NCI-H2171 (cell line): ENCODE results near the gene JUN.
"Not testable (repeated sequence)": the region's sequence is repeated elsewhere in the genome, so short reads cannot be mapped to it uniquely, and the experiment has no call there.

Experiments
- DNase-seq: peaks from one replicate; lab custom pipeline; 2025; lab: John Stamatoyannopoulos, UW

Gene JUN

DNA sequence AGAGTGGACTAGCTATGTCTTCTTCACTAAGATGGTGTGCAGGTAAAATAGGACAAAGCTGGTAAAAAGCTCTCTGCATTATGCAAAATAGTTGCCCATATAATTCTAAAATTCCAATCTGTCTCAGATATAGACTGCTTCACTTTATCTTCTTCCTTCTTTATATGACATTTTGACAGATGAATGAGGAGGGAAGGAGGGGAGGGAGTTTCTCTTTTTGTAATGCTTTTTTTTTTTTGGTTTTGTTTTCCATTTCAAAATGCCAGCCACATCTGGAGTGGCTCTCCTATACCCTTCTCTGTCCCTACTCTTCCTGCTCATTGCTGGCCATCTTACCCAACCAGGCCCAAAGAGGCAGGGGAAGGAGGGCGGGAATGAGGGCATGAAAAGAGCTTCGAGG is 24.2 kb upstream of the JUN start:
- DNase-seq = no peak

DNA sequence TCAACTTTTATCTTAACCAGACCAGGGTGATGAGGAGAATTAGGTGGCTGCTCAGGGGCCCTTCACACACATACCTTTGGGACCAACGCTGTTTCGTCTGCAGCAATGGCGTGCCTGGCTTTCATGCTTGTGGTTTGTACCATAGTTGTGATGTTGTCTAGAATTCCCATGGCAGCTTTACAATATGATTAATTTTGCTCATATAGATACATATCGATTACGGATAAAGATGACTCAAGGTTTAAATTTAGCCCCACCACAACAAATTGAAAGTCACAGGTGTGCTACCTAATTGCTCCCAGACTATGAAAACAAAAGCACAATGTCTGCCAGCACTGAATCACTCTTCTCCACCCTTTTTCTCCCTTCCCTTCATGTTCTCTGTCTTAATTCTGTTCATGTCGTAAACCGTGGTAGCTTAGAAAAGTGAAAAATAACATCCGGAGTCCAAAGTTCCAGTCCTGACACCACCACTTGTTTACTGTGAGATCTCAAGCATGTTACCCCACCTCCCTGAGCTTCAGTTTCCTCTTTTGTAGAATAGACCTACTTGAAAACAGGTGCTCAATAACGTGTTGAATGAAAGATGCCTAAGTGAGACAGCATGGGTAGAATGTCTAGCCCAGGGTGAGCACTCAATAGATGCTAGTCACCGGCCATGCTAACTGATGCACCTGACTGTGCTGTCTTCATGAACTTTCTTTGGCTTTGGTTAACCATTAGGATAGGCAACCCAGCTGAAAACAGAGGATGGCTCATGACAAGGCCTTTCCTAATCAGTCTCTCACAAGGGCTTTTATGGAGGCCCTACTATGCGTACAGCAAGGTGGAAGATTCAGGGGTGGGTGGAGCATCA is 22.1 kb upstream of the JUN start:
- no peak for DNase-seq

DNA sequence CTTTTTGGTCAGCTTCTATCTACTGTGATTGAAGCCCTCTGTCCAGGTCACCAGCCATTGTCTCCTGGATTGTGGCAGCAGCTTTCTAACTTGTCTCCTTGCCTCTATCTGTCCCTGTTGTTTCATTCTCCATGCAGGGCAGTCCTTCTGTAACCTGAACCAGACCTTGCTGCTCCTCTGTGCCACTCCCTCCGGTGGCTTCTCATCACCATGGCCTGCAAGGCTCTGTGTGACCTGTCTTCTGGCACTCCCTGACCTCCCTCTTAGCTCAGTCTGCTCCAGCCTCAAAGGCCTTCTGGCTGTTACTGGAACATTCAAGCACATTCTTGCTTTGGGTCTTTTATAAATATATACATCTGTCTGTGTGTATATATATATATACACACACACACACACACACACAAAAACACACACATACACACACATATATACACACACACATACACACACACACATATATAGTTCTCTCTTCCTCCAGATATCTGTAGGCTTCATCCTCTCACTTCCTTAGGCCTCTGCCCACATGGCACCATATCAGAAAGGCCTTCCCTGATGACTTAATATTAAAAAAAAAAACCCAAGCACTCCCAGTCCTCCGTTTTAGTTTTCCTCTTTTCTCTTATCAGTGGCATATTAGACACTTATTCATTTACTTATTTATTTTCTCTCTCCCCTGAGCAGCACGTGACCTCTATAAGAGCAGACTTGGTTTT is 21.2 kb upstream of the JUN start:
- DNase-seq = no peak

DNA sequence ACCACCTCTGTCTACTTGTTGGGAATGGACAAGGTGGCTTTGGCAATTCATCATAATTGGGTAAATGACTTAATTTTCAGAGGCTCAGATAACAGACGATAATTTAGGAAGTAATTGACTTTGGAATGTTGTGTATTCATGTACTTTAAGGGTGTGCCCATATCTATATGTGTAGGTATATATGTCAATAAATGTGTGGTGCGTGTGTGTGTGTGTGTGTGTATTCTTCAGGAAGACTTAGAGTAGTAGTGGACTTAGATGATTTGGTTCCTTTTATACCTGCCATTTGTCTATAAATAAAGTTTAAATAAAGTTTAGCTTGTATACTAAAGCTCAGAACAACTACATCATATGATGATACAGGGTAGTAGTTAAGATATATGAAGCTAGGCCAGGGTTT is 20.0 kb upstream of the JUN start:
- no peak for DNase-seq

DNA sequence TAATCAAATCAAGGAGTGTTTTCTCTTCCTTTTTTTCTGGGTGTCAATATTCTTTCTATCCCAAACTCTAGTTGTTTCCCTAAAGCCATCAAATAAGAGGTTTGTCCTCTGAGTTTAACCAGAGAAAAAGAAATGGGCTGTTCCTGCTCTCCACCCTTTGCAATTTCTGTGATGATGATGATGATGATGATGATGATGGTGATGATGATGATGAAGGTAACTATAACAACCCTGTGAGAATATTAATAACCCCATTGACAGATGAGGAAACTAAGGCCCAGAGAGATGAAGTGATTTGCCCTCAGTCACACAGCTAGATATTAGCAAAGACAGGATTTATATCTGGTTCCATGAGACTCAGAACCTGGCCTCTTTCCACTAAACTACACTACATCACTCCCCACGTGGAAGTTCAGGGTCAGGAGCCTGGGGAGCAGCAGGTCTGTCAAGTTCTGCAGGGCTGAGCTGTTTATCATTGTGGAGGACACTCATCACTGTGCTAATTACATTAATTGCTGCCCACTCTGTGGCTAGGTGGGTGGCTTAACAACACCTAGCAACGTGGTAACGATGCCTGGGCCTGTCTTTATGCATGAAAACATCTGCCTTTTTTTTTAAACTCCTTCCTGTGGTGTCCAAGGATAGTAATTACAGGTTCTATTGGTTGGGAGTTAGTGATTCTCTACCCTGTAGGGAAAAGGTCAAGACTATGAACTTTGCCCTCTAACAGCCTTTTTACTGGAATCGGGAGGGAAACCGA is 19.0 kb upstream of the JUN start:
- no peak for DNase-seq

DNA sequence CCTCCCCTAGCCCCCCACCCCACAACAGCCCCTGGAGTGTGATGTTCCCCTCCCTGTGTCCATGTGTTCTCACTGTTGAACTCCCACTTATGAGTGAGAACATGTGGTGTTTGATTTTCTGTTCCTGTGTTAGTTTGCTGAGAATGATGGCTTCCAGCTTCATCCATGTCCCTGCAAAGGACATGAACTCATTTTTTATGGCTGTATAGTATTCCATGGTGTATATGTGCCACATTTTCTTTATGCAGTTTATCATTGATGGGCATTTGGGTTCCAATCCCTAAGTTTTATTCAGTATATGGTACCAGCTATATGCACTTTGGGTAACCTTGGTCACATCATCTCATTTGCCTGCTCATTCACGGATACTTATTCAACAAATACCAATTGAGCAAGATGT is 17.4 kb upstream of the JUN start:
- not testable (repeated sequence) for DNase-seq

DNA sequence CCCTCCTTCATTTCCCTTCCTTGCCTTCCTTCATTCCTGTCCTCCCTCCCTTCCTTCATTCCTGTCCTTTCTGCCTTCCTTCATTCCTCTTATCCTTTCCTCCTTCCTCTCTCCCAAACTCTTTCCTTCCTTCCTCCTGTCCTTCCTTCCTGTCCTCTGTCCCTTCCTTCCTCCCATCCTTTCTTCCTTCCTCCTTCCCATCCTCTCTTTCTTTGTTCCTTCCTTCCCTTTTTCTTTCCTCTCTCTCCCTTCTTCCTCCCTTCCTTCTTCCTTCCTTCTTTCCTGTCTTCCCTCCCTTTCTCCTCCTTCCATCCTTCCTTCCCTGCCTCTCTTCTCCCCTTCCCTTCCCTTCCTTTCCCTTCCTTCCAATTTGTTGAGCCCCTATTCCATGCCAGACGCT is 15.8 kb upstream of the JUN start:
- DNase-seq = no peak

DNA sequence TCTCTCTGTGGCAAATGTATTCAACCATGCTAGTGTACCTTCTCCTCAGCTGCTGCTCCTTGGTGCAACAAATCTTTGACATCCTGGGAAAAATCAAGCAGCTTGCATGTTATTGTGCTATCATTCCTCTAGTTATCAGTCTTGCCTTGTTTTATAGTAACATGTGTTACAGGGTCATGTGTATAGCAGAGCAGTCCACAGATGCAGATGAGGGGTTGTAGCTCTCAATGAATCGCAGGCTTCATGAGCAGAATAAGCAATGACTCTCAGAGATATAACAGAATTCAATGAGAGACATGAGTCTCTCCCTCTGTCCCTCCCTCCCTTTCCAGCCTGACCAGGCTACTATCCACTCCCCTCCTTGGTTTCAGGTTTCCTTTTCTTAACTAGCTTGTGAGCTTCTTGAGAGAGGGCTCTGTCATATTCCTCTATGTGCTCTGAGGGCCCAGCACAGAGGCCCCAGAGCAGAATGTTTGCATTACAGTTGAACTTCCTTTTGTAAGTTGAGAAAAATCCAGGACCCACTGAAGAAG is 15.1 kb upstream of the JUN start:
- DNase-seq = no peak

DNA sequence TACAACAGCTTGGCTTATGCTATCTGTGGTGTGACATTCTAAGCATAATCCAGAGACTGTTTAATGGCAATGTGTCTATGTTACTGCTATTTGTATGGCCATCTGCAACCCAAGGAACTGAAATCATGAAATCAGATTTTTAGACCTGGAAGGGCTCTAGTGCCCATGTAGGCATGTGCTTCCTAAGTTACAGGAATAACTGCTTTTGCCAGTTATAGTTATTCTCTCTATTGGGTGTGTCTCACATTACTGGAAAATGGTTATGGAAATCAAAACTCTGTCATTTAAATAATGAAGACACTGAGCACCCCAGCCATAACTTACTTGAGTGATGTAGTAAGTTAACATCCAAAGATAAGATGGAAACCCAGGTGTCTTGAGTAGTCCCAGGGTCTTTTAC is 12.6 kb upstream of the JUN start:
- no peak for DNase-seq

DNA sequence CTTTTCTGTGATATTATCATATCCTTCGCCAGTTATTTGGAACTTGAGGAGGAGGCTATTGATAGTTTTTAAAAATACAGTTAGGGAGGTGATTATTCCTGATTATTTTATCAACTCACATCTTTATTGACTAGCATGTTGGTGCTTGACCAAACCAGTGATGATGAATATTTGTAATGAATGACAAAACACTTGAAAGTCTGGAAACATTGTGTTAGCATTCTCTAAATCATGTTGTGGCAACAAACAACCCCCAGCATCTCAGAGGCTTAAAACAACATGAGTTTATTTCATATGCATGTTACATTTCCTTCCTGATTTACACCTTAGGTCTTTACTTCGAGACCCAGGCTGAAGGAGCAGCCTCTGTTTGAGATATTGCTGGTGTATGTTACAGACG is 10.7 kb upstream of the JUN start:
- no peak for DNase-seq

DNA sequence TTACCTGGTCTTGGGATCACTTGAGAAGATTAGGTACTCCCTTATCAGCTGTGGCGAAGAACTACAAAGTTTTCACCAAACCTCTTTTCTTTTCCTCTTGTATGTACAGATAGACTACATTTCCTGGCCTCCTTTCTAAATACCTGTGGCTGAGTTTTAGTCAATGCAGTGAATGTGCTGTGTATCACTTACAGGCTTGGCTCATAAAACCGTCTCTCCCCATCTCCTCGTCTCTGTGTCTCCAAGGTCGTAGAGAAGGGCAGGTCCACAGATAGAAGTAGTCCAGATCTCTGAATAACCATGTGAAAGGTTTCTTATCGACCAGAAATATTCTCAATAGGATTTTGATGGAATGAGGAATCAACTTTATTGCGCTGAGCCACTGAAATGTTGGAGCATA is 9.0 kb upstream of the JUN start:
- no peak for DNase-seq

DNA sequence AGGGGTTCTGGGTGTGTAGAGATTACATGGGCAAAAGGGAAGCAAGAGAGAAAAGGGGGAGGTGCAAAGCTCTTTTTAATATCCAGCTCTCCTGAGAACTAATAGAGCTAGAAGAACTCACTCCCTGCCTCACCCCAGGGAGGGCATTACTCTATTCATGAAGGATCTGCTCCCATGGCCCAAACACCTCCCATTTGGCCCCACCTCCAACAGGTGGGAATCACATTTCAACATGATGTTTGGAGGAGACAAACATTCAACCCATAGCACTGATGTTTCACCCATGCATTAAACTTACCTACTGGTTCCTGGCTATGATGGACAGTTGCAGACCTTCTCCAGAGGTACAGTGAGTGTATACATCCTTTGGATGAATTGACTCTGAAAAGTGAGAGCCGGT is 7.3 kb upstream of the JUN start:
- DNase-seq = no peak

DNA sequence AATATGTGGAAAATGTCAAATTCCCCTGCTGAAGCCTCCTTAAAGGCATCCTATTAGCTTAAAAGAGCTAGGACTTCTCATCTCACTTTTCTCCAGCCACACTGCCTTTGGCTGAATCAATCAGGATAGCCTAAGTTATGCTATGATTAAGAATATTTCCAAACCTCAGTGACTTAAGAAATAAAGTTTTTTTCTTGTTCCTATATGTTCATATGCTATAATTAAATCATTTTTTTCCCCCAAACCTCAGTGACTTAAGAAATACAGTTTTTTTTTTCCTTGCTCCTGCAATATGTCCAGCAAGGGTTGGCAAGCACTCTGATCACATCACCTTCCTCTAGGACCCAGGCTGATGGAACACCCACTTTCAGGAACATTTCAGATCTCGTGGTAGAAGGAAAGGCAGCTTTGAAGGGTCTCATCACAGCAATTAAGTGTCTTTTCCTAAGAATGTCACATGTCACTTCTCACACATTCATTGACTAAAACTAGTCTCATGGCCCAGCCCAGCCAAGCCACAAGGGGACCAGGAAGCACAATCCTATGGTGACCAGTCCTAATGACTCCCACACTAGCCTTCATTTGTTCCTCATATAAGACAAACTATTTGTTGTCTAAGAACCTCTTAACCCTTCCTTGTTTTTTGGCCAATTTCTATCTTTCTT is 6.3 kb upstream of the JUN start:
- no peak for DNase-seq

DNA sequence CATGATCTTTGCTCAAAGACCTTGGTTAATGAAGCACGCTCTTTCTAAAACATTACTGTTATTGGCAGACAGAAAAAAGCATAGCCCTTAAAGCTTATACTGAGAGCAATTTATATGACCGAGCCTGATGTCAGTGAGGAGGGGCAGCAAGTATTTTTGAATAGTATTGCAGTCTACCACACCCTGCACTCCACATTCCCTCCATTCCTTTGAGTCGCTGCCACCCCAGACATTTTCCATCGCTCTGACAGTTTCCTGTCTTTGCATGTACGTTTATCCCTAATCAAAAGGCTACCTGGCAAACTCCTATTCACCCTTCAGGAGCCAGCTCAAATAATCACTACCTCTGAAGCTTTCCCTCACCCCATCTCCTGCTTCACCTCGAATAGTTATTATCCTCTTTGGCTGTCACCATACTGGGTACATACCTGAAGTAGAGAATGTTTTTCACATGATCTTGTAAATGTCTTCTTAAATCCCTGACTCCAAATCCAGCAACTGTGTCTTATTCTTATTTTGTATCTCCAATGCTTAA is 5.5 kb upstream of the JUN start:
- no peak for DNase-seq

DNA sequence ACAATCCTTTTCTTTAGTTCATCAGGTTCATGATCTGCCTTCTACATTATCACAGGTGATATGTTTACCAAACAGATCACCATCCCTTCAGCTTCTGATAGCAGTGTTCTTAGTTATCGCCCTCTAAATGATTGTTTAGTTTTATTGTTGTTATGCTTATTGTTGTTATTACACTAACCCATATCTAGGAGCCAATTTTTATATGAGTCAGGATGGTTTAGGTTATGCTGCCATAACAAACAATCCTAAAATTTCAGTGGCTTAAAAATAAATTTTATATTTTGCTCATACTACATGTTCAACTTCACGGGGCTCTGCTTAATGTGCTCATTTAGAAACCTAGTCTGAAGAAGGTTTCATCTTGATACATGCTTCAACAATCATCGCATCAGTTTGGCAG is 4.4 kb upstream of the JUN start:
- DNase-seq = no peak

DNA sequence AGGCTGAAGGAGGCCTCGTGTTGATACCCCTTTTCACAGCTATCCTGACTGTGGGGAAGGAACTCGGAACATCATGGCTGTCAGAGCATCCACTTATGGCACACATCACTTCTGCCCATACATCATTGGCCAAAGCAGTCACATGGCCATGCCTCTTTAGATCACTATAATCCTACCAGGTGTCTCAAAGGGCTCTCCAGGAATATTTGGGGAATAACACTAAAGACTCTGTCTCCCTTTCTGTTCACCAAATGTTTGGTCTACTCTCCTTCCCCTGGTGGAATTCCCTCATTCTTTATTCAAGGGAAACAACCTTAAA is 3.0 kb upstream of the JUN start:
- DNase-seq = no peak

DNA sequence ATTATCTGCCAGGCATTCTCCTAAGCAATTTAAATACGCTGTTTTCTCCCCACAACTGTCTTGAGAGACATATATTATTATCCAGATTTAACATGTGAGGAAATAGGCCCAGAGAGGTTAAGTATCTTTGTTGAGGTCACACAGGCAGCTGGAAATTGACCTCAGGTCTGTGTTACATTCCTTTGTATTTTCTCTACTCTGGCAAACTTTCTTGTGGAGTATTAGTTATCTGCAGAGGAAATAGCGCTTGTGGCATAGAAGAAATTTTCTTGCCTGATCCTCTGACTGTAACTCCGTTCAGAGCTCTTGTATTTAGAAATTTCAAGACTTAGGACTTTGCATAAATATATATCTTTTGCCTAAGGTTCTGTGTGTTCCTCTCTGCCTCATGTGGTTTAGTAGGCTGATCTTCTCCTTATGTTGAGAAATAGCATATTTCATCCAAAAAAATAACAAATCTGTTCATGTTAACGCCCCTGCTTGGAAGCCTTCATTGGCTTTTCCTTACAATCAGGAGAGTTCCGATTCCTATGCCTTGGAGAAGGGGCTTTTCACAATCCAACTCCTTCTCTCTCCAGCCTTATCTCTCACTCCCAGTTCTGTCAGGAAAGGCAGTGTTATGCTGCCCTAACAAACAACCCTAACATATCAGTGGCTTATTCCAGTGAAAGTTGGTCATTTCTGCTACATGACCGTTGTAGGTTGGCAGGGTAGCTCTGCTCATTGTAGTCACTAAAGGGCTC is 2.5 kb upstream of the JUN start:
- no peak for DNase-seq

DNA sequence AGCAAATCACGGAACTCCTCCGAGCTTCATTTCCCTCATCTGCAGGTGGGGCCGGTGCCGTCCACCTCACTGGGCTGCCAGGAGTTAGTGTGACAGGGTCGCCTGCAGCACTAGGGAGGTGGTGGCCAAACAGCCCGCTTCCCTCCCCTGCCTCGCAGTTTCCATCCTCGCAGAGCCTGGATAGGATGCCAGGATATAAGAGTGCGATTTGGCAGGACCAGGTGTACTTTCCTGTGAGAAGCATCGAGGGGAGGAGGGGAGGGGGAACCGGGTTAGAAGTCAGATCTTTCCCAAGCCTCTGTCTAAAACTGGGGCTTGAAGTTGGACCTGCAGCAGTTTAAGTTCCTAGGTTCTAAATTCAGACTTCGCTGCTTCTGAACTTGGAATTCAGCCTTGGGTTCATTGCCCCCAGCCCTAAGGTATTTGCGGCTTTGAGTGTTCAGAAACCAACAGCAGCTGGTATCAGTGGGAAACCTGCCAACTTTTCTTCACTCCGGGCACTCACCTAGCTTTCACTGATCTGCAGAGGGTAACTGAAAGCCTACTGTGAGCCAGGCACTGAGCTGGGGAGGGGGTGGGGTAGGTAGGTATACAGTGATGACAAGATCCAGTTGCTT is 1.7 kb upstream of the JUN start:
- peak; percentile 60 for DNase-seq

DNA sequence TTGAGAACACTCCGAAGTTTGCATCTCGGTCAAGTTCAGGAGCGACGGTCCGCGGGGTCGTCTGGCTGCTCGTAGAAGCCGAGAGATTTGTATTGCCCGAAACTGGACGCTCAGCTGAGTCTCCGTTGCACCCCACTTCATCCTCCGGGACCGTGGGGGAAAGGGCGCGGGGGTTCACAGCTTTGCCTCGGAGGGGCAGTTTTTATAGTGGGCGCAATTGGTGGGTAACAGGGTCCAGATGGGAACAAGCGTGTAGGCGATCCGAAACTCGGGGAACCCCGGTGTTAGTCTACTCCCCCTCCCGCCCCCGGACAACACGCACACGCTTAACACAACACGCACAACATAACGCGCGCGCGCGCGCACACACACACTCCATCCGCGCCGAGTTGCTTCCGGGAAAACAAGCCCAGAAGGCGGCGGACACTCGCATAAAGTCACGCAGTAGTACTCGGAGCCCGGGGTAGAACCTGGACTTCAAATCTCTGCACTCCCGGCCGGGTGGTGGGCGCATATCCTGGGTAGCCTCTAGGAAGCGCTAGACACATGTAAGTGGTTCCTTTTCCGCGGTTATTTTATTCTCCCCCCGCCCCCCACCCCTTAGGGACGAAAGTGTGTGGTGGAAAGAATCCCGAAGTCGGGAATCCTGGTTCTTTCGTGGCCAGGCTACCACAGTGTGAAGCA is 1.1 kb upstream of the JUN start:
- DNase-seq = peak; percentile 50
